KBM-7 (cell line): ENCODE data around the gene ANKRD33.

Experiments used
- DNase-seq: peaks from one replicate; pipeline ENCODE4 v3.0.0-alpha.2; 2015
- in situ Hi-C: fragments of 300-500 bp; cut with MboI; formaldehyde crosslinking; loops from 2 replicates; pipeline ENCODE4 v1.14.3; 2020; ENCODE audit warnings: low sequenced_read_pairs, low pct_unique_long_range_greater_than_20kb, mixed read lengths

Gene ANKRD33

DNA sequence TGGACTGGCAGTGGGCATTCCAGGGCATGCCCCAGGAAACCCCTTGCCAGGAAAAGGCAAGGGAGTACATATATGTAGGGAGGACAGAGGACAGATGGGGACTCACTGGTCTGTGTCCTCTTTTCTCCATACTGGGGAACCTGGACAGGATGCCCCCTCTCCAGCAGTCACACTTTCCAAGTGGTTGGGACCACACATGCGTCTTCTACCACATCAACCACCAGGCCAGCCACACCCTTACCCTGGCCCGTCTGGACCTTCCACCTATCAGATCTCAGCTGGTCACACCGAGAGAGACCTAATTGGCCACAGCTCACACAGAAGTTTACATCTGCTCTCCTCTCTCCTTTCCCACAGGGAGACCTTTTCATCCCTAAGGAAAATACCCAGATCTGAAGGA is 8.3 kb downstream of the ANKRD33 start:
- in situ Hi-C loops = no loop called here
- DNase-seq = no peak

DNA sequence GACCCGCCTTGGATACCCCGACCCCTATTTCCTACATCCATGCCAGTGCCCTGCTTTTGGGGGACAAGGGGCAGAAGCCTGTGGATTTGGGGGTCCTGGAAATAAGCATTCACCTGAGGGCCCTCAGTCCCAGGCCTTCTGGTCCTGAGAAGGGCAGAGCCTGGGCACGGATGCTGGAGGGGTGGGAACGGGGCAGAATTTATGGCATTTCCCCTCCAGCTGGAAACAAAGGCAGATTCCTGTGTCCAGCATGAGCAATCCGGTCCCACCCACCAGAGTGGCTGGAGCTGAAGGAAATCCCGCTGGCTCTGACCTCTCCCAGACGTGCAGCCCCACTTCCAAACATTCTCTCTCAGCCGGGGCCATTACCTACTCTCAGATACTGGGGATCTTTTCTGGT is 9.3 kb downstream of the ANKRD33 start:
- no peak for DNase-seq
- in situ Hi-C loops = no loop called here

DNA sequence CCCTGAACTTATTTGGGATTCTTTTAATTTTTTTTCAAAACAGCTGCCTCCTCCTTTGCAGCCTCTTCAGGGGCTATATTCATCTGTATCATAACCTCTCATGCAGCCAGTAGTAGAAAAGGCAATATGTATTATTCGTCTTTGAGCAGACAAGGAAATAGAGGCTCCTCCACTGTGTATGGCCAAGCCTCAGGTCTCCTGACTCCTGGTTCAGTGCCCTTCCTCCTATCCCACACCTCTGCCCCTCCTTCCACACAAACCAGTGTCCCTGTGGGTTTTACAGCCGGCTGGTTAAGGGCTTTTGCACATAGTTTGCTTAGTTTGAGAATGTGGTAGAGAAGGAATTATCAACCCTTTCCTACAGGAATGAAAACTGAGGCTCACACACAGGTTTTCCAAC is 10.6 kb downstream of the ANKRD33 start:
- in situ Hi-C loops = no loop called here
- DNase-seq = no peak

DNA sequence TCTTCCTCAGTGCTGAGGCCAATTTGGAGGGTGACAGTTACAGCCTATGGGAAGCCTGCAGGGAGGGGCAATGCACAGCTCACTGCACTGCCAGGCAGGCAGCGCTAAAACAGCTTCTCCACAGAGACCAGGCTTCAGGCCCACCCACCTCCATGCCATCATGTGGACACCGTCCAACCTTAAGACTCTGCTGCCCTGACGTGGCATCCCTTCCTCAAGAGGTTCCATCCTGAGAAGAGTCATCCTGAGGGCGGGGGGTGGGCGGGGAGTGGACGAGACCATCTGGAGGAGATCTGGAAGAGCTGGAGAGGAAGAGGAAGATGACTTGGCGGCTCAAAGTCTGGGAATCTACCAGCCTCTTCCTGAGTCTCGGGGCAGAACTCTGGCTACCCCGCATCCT is 11.0 kb downstream of the ANKRD33 start:
- in situ Hi-C loops = no loop called here
- no peak for DNase-seq

DNA sequence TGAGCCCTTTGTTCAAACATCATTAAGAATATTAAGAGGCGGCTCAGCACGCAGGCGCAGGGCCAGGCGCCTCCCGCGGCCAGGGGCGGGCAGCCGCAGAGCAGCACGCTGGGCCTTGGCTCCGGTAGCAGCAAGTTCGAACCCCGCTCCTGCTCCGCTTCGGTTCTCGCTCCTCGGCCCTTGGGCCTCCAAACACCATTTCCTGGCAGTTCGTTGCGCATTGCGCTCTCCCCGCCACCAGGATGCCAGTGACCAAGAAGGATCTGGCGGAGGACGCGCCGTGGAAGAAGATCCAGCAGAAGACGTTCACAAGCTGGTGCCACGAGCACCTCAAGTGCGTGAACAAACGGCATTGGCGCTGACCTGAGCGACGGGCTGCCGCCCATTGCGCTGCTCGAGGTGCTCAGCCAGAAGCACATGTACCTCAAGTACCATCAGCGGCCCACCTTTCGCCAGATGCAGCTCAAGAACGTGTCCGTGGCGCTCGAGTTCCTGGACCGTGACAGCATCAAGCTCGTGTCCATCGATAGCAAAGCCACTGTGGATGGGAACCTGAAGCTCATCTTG is 12.5 kb downstream of the ANKRD33 start:
- in situ Hi-C loops = no loop called here
- no peak for DNase-seq

DNA sequence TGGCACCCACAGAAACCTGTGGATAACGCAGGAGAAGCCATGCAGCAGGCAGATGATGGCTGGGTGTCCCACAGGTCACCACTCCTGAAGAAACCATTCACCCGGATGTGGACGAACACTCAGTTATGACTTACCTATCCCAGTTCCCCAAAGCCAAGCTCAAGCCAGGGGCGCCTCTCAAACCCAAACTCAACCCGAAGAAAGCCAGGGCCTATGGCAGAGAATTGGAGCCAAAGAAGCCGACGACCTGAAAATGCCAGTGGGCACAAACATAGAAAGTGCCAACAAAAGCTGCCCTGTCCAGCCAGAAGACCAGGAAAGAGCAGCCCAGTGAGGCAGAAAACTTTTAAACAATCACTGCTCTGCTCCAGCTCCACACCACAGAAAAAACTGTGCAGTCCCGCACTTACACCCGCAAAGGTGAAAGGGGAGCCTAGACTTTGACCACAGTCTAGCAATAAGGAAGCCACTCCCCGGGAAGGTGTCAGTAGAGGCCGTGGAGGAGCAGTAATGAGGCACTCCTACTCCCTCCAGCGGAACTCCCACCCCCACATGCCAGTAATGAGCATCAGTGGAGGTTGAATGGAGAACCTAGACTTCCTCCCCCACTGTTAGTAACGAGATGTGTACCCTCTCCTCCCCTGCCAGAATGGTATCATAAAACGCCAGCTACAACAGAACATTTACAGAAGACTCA is 13.4 kb downstream of the ANKRD33 start:
- peak; percentile 66 for DNase-seq
- in situ Hi-C loops = no loop called here

DNA sequence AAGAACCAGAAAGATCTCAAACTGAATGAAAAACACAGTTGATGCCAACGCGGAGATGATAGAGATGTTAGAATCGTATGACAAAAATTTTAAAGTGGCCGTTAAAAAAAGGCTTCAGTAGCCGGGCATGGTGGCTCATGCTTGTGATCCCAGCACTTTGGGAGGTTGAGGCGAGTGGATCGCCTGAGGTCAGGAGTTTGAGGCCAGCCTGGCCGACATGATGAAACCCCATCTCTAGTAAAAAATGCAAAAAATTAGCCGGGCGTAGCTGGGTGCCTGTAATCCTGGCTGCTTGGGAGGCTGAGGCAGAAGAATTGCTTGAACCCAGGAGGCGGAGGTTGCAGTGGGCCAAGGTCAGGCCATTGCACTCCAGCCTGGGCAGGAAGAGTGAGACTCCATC is 14.0 kb downstream of the ANKRD33 start:
- in situ Hi-C loops = no loop called here
- DNase-seq = no peak

DNA sequence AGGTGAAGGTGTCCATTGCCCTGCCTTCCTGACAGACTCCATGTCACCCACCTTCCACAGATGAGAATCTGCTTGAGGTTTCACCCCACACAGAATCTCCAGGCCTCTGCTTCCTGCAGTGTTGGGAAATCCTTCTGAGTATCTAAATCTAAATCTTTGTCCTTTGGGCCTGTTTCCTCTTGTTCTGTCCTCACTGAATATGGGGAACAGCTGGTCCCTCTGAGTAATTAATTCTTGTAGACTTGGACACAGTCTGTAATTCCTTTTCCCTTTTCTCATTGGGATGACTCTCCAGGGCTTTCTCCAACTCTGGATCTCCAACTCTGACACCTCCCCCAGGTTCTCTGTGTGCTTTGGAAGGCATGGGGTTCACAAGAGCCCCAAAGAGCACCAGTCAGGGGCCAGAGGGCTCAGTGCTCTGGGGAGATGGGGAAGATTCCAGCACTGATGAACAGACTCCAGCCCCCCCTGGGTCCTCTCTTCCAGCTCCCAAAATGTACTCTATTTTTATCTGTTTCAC is 17.1 kb downstream of the ANKRD33 start:
- DNase-seq = no peak

DNA sequence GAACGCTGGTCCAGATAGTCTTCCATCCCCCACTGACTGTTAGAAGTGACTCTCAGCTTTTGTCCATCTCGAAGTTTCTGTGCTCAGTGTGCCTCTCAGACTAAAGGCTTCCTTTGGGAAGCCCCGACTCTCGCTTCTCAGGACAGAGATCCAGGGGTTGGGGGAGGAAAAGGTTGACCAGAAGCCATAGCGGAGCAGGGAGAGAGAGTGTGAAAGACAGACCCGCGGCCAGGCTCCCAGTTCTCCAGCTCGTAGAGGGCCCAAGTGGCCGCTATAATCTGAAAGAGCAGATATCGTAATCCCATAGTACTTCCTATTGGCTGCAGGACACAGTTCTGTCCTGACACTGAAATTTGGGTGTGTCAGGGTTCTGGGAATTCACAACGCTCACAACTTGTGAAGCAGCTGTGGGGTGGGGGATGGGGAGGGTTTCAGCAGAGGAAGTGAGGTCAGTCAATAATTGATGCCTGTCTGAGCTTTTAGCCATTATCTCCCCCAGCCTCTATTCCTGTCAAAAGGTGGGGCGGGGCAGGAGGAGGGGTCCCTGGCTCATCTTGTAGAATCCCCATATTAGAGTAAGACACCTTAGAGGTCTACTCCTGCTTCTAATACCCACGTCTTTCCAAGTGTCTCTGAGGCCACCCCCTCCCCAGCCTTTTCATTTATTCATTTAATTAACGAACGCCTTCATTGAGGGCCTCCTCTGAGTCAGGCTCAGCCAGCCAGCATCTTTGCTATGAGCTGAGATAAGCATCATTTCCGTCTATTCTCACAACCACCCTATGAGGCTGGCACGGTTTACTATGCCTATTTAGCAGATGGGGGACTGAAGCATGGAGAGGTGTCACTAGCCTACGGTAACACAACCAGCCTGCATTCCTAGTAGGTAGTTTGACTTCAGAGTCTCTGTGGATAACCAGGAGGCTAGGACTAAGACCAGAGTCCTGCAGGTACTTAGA is 17.8 kb downstream of the ANKRD33 start:
- in situ Hi-C loops = no loop called here
- no peak for DNase-seq

More for the DNA sequence above, 17.1 kb downstream of the ANKRD33 start:
- in situ Hi-C loops = no loop called here

DNA sequence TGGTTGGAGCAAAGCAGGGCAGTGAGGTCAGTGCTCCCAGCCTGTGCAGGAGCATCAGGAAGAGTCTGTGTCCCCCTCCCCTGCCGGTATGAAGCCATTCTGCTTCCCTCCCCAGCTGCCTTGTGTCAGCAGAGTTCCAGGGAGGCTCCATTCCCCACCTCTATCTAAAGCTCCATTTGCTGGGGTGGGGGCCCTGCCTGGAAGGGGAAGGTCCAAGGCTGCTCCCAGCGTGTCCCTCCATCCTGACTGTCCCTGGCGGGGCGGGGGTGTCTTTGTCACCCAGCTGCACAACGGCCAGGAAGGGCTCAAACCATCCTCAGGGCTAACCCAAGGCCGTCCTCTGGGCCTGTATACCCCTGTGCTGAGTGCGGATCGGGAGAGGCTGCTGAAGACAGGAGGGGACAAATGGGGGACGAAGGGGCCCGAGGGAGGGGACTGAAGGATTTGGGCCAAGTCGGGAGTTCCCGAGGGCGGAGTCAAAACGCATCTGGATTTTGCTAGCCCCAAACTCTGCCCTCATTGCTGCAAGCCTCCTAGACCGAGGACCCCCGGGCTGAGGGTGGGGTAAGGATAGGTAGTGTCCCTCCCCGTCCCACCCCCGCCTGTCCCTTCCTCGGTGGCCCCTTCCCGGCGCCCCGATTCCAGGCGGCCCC is 18.7 kb downstream of the ANKRD33 start:
- DNase-seq = no peak
- in situ Hi-C loops = no loop called here

DNA sequence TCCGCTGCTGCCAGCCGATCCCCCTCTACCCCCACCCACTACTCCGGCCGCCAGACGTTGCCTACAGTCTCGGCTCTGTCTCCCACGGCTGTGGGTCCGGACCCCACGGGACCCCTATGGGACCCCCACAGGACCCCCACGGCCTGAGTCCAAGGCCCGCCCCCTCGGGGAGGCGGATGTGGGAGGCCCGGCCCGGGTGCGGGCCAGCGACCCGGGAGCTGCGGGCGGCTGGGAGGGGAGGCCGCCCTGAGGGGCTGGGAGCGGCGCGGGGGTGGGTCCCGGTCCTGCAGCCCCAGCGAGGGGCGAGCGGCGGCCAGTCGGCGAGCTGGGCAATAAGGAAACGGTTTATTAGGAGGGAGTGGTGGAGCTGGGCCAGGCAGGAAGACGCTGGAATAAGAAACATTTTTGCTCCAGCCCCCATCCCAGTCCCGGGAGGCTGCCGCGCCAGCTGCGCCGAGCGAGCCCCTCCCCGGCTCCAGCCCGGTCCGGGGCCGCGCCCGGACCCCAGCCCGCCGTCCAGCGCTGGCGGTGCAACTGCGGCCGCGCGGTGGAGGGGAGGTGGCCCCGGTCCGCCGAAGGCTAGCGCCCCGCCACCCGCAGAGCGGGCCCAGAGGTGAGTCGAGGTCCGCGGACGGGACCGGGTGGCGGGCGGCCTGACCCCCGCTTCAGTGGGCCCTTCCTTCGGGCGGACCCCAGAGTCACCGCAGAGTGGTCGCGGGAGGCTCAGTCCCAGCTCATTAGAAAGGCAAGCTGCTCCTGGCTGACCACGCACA is 19.4 kb downstream of the ANKRD33 start, which contains the start of gene ACVRL1:
Gene ACVRL1, plus strand, starts transcription at position 422 of the 773 bp plus-strand sequence. CDS start 4,971 bp downstream, outside the sequence.
- in situ Hi-C loops = no loop called here
- DNase-seq = no peak

DNA sequence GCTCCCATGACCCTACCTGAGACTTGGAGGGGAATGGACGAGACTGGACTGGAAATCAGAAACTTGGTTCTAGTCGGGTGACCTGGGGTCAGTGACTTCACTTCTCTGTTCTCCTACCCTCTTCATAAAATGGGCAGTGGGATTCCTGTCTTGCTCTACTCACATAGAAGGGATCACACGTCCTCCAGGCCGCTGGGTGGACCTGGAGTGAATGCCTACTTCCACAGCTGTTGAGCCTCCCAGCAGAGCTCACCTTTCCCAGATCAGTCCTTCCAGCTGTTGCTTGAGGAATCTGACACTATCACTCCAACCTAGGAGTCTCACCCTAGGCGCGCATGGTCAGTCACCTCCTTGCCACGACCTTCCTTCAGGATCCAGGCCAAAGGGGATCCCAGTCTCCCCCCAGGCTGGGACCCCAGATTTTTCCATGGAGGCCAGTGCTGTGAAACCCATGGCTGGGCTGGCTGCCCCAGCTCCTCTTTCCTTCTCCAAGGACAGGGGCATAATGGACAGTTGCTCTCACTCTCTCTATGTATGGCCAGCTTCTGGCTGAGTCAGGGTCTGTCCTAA is 20.0 kb downstream of the ANKRD33 start:
- in situ Hi-C loops = no loop called here
- no peak for DNase-seq

DNA sequence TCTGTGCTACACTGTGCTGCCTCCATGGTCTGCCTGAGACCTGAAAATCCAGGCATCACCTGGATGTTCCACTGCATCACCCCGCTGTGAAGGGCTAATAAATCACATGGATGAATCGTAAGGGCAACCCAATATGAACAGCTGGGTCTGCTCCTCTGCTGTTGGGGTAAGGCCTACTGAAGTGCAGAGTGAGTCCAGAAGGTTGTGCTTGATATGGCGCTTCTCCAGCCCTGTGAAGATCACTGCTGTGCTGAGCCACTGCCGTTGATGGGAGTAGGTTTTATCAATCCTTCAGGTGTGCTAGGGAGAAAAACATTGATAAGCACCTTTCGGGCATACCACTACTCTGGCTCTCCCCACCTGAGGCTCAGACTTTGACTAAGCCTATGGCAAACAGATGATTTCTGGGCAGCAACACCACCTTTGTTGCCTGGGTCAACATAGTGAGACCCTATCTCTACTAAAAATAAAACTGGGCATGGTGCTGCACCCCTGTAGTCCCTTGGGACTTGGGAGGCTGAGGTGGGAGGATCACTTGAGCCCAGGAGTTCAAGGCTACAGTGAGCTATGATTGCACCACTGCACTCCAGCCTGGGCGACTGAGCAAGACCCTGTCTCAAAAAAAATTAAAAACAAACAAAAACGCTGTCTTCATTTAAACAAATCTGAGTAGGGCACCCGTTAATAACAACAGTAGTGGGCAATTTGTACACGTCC is 21.1 kb downstream of the ANKRD33 start:
- no peak for DNase-seq

DNA sequence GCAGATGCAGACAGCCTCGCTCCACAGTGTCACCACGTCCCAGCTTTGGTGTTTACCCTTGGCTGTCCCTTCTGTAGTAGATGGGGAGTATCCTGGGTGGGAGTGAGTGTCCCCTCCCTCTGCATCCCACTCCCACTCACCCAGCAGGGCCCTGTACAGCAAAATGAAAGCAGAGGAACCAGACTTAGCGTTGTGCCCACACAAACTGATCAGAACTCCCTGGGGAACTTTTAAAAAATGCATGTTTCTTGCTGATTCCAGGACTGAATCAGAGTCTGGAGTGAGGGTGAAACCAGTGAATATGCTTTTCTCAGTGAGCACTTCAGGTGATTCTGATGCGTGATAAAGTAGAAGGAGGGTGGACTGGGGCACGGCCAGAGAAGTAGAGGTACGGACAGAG is 22.3 kb downstream of the ANKRD33 start:
- no peak for DNase-seq
- in situ Hi-C loops = no loop called here

More for the DNA sequence above, 21.1 kb downstream of the ANKRD33 start:
- in situ Hi-C loops = no loop called here

DNA sequence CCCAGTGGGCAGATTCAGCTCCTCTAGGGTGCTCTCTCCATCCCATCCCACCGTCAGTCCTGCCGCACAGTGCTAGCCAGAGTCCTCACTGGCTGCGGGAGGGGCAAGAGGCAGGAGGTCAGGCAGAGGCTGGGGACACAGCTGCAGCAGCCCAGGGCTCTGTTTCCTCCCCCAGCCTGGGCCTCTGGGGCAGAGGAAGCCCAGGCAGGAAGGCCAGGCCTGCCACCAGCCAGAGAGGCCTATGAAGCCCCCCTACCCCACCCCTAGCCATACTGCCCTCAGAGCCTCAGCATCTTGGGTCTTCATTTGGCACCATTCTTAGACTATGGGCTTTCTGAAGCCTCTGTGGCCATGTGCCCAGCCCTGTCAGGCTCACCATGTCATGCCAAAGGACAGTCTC is 22.8 kb downstream of the ANKRD33 start:
- no peak for DNase-seq
- in situ Hi-C loops = no loop called here

DNA sequence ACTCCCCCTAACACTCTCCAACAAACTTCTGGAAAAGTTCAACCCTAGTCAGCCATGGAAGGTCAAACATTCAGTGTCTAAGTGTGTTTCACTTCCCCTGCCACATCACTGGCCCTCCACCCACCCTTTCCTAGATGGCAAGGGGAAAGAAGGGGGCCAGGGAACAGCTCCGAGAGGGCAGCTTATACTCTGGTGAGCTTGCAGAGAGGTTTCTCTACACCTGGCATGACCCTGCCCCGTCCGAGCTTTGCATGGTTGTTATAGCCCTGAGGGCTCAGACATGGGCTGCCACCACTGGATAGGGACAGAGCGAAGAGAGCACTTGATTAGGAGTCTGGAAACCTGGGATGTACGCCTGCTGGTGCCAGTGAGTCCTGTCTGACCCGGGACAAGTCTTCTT is 23.4 kb downstream of the ANKRD33 start:
- no peak for DNase-seq
- in situ Hi-C loops = no loop called here

DNA sequence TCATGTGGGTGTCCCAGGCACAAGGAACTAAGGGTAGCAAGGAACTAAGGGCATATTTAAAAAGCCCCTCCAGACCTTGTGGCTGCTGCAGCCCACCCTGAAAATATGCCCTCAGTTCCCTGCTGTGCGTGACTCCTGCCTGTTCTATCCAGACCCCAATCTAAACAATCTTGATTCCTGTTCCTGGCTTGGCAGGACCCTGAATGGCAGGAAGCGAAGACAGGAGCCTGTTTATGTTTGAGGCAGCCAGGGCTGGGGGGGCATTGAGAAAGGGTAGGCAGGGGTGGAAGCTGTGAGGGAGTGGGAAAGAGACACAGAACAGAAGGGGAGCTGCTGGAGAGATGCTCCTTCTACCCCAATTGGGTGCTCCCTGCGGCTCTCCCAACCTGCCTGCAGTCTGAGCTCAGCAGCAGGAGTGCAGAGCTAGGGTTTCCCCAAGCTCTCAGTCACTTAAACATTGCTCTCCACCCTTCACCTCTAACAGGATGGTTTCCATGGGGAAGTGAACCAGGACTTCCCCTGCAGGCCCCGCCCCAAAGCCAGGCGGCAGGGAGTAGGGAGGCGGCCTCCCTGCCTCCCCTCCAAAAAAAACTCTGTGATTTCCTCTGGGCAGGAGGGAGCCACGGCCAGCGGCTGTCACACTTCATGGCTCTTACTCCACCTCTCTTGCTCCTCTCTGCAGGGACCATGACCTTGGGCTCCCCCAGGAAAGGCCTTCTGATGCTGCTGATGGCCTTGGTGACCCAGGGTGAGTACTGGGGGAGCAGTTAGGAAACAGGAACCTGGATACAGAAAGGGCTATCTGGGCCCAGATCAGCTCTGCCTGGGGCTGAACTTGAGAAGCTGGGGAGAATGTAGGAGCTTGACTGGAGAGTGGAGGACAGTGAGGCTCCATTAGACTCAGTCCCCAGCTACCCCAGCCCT is 24.1 kb downstream of the ANKRD33 start:
- in situ Hi-C loops = no loop called here
- peak; percentile 61 for DNase-seq
